Subcutaneous adipose tissue (tissue), 4 donors: ENCODE measurements around the gene OLAH. TPM values are rescaled to one million over a fixed set of nuclear protein-coding genes. Genes with fewer than 3 reads are reported as not detected.

Source experiments
- total RNA-seq, 4 donors: library from RNA; depleted of rRNA; stranded (reverse); fragments of >200 nt; gene quantifications; one replicate each; pipeline ENCODE4 v1.1.0, GENCODE V29; 2016
- TF ChIP-seq, protein P1 (sequence below): fragments of 450-650 bp; IDR thresholded peaks from one replicate; pipeline ENCODE4 v1.5.1; 2016; ENCODE audit warnings: low read depth, mild to moderate bottlenecking, control low read depth, antibody characterized with exemption, moderate library complexity

The OLAH gene
- total RNA-seq, 4 donors from 2014 or later = 0.38 to 1.3 (median 0.51) TPM; not detected in 1

GRCh38 chr10:15121707-15122106 lies 78.0 kb downstream of the OLAH start:
- TF ChIP-seq, protein P1, sequence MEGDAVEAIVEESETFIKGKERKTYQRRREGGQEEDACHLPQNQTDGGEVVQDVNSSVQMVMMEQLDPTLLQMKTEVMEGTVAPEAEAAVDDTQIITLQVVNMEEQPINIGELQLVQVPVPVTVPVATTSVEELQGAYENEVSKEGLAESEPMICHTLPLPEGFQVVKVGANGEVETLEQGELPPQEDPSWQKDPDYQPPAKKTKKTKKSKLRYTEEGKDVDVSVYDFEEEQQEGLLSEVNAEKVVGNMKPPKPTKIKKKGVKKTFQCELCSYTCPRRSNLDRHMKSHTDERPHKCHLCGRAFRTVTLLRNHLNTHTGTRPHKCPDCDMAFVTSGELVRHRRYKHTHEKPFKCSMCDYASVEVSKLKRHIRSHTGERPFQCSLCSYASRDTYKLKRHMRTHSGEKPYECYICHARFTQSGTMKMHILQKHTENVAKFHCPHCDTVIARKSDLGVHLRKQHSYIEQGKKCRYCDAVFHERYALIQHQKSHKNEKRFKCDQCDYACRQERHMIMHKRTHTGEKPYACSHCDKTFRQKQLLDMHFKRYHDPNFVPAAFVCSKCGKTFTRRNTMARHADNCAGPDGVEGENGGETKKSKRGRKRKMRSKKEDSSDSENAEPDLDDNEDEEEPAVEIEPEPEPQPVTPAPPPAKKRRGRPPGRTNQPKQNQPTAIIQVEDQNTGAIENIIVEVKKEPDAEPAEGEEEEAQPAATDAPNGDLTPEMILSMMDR = no peak

DNA sequence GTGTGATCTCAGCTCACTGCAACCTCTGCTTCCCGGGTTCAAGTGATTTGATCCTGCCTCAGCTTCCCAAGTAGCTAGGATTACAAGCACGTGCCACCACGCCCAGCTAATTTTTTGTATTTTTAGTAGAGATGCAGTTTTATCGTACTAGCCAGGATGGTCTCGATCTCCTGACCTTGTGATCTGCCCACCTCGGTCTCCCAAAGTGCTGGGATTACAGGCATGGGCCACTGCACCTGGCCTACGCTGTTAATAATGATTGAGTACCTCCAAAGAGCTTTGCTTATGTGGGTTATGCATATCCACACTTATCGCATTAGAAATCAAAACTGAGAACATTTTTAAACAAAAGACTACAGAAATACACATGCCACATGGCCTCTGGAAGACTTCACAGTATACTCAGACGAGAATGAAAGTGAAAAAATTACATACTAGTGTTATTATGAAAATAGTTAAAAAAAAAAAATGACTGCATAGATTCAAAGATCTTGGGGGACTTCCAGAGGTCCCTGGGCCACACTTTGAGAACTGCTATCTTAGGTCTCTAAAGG lies 78.8 kb downstream of the OLAH start:
- TF ChIP-seq, protein P1 = no peak

Other genes with a start within 250 kb of the OLAH start
- 1 to 10 TPM; 2.0 to 6.8 (median 2.7) TPM for gene CDNF, start 205.9 kb upstream of the OLAH start, total RNA-seq
- 10 to 100 TPM; 10.5 to 13.4 (median 12.7) TPM for gene HSPA14, start 205.6 kb upstream of the OLAH start, total RNA-seq
- 10 to 100 TPM in 1 of 4 donors, 1 to 10 TPM in 3; 6.5 to 13.5 (median 7.8) TPM for gene MSANTD7, start 205.6 kb upstream of the OLAH start, total RNA-seq
- gene SUV39H2, start 165.1 kb upstream of the OLAH start, total RNA-seq = 10 to 100 TPM in 1 of 4 donors, 1 to 10 TPM in 3; 3.1 to 11.3 (median 3.6) TPM
- gene DCLRE1C, start 89.8 kb upstream of the OLAH start, total RNA-seq = 100 to 1,000 TPM in 1 of 4 donors, 10 to 100 TPM in 3; 13.0 to 114 (median 17.2) TPM
- not detected for gene MEIG1, start 84.6 kb upstream of the OLAH start, total RNA-seq
- gene ACBD7, start 44.8 kb downstream of the OLAH start, total RNA-seq = 1 to 10 TPM in 1 of 4 donors, under 1 TPM in 2, not detected in 1; 0.75 to 1.8 (median 0.85) TPM
- 10 to 100 TPM in 3 of 4 donors, 1 to 10 TPM in 1; 7.5 to 10.6 (median 10.3) TPM for gene RPP38, start 53.4 kb downstream of the OLAH start, total RNA-seq
- gene NMT2, start 124.8 kb downstream of the OLAH start, total RNA-seq = 100 to 1,000 TPM in 1 of 4 donors, 10 to 100 TPM in 3; 57.5 to 102 (median 76.6) TPM